CD4-positive, alpha-beta T cell (primary cell): ENCODE measurements around the gene MLN. TPM values are rescaled to one million over a fixed set of nuclear protein-coding genes. Genes with fewer than 3 reads are reported as not detected.

Source experiments
- ATAC-seq: fragments of 200-7000 bp; cut with Tn5 transposase; one replicate; pipeline ENCODE4 v1.10.0; 2022; ENCODE audit warnings: mild to moderate bottlenecking; ENCODE audit not compliant: poor library complexity
- CTCF ChIA-PET: fragments of 350-600 bp; sonication (Branson Sonifier 250); formaldehyde crosslinking; loops from one replicate; lab custom pipeline; 2021; ENCODE audit warnings: antibody characterized with exemption, inconsistent platforms; lab: Charles Lee
- POLR2A ChIA-PET: fragments of 350-600 bp; sonication (Branson Sonifier 250); formaldehyde crosslinking; loops from one replicate; lab custom pipeline; 2021; ENCODE audit warnings: antibody characterized with exemption, inconsistent platforms; lab: Charles Lee
- DNase-seq, 14 experiments: peaks; one replicate each; pipeline ENCODE4 v3.0.0-alpha.2; 2013 to 2020; ENCODE audit warnings: mixed read lengths in 2 of 14
- H3K27ac ChIP-seq, 2 donors: one replicate each; pipeline versions ENCODE4 v1.5.1 to v1.7.0; 2013; ENCODE audit warnings: low read length in 2 of 2, low read depth in 1 of 2, mild to moderate bottlenecking in 1 of 2
- H3K27me3 ChIP-seq, 2 experiments: 1 replicate in 1 of 2; 2 replicates in 1 of 2; pipeline versions ENCODE4 v1.6.1 to v1.7.0; 2013; ENCODE audit warnings: low read length in 2 of 2, control low read depth in 1 of 2, mild to moderate bottlenecking in 1 of 2, moderate library complexity in 1 of 2; ENCODE audit not compliant: insufficient read depth in 2 of 2, control insufficient read depth in 1 of 2
- H3K36me3 ChIP-seq: one replicate; pipeline ENCODE4 v1.6.1; 2013; ENCODE audit warnings: low read length, control low read depth; ENCODE audit not compliant: insufficient read depth
- H3K4me1 ChIP-seq: one replicate; pipeline ENCODE4 v1.6.1; 2013; ENCODE audit warnings: low read length, control low read depth; ENCODE audit not compliant: insufficient read depth
- H3K4me3 ChIP-seq: one replicate; pipeline ENCODE4 v1.5.1; 2013; ENCODE audit warnings: mild to moderate bottlenecking, low read length, moderate library complexity
- H3K9me3 ChIP-seq, 2 experiments: 1 replicate in 1 of 2; 2 replicates in 1 of 2; pipeline versions ENCODE4 v1.6.1 to v1.7.0; 2013; ENCODE audit warnings: low read length in 2 of 2, mild to moderate bottlenecking in 2 of 2, control low read depth in 1 of 2, moderate library complexity in 1 of 2; ENCODE audit not compliant: control insufficient read depth in 1 of 2, insufficient read depth in 1 of 2
- H3K27ac Mint-ChIP-seq: one replicate; pipeline ENCODE4 v1.8.0; 2020; ENCODE audit warnings: mixed read lengths
- H3K27me3 Mint-ChIP-seq: one replicate; pipeline ENCODE4 v1.8.0; 2021; ENCODE audit warnings: mixed read lengths
- H3K36me3 Mint-ChIP-seq: one replicate; pipeline ENCODE4 v1.8.0; 2021; ENCODE audit warnings: low read depth, mixed read lengths
- H3K4me1 Mint-ChIP-seq: one replicate; pipeline ENCODE4 v1.8.0; 2021; ENCODE audit warnings: low read depth, mixed read lengths
- H3K4me3 Mint-ChIP-seq: one replicate; pipeline ENCODE4 v1.8.0; 2020; ENCODE audit warnings: mild to moderate bottlenecking, mixed read lengths
- H3K9me3 Mint-ChIP-seq: one replicate; pipeline ENCODE4 v1.8.0; 2020; ENCODE audit warnings: mixed read lengths
- intact Hi-C, 2 experiments: fragments of 100-400 bp; cut with DNase I in 1 of 2; cut with micrococcal nuclease in 1 of 2; formaldehyde crosslinking; loops; one replicate each; pipeline versions ENCODE4 v1.15.1 to v1.9.0; 2023 to 2025; cut with DNase I, micrococcal nuclease
- total RNA-seq, 174 experiments: library from RNA in 2 of 174; stranded (reverse) in 2 of 174; gene quantifications; one replicate each; pipeline ENCODE4 v1.2.3 and lab custom pipeline; 2021 to 2026
- TF ChIP-seq, protein P1 (sequence below): fragments of 200-600 bp; IDR thresholded peaks from one replicate; pipeline ENCODE4 v1.8.0; 2022; ENCODE audit warnings: antibody characterized with exemption, mild to moderate bottlenecking

The MLN gene
- total RNA-seq, 2 experiments from 2014 or later: not detected

GRCh38 chr6:33815854-33816253 lies 12.1 kb upstream of the MLN start:
- H3K36me3 ChIP-seq: no peaks in the 10 kb centered on the region
- Mint-ChIP-seq H3K4me3 (no peak overlapping the region), H3K27me3 (peaks cover 53% of the 10 kb centered on the region), H3K4me1 (no peaks in the 10 kb centered on the region), H3K27ac (no peak overlapping the region), H3K9me3 (no peaks in the 10 kb centered on the region), H3K36me3 (no peaks in the 10 kb centered on the region)
- intact Hi-C loops: no loop called here
- ChIA-PET POLR2A (no interaction called here), CTCF (no interaction called here)
- no peak overlapping the region for H3K4me3 ChIP-seq
- peaks cover 0 to 6% of the 10 kb centered on the region in 2 experiments for H3K9me3 ChIP-seq
- TF ChIP-seq, protein P1, sequence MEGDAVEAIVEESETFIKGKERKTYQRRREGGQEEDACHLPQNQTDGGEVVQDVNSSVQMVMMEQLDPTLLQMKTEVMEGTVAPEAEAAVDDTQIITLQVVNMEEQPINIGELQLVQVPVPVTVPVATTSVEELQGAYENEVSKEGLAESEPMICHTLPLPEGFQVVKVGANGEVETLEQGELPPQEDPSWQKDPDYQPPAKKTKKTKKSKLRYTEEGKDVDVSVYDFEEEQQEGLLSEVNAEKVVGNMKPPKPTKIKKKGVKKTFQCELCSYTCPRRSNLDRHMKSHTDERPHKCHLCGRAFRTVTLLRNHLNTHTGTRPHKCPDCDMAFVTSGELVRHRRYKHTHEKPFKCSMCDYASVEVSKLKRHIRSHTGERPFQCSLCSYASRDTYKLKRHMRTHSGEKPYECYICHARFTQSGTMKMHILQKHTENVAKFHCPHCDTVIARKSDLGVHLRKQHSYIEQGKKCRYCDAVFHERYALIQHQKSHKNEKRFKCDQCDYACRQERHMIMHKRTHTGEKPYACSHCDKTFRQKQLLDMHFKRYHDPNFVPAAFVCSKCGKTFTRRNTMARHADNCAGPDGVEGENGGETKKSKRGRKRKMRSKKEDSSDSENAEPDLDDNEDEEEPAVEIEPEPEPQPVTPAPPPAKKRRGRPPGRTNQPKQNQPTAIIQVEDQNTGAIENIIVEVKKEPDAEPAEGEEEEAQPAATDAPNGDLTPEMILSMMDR: no peak
- DNase-seq (peak in 4 of 14 experiments; percentile 11 to 34 (median 13)), ATAC-seq (no peak)
- H3K27me3 ChIP-seq: peaks cover 34 to 36% of the 10 kb centered on the region in 2 experiments
- H3K4me1 ChIP-seq: peaks cover 1% of the 10 kb centered on the region
- no peak overlapping the region for H3K27ac ChIP-seq

GRCh38 chr6:33813990-33814985 lies 10.5 kb upstream of the MLN start:
- no peak for DNase-seq
- Histone ChIP-seq H3K36me3 (no peaks in the 10 kb centered on the region), H3K27me3 (peaks cover 39 to 41% of the 10 kb centered on the region in 2 experiments), H3K27ac (no peak overlapping the region), H3K9me3 (peaks cover 0 to 6% of the 10 kb centered on the region in 2 experiments), H3K4me1 (no peaks in the 10 kb centered on the region), H3K4me3 (no peak overlapping the region)
- peaks cover 2% of the 10 kb centered on the region for H3K4me1 Mint-ChIP-seq
- H3K27ac Mint-ChIP-seq: no peak overlapping the region
- H3K27me3 Mint-ChIP-seq: peaks cover 62% of the 10 kb centered on the region
- TF ChIP-seq, protein P1: no peak
- no peak for ATAC-seq
- no peaks in the 10 kb centered on the region for H3K36me3 Mint-ChIP-seq
- no peak overlapping the region for H3K4me3 Mint-ChIP-seq
- ChIA-PET POLR2A (no interaction called here), CTCF (no interaction called here)
- no peaks in the 10 kb centered on the region for H3K9me3 Mint-ChIP-seq
- intact Hi-C loops: no loop called here

DNA sequence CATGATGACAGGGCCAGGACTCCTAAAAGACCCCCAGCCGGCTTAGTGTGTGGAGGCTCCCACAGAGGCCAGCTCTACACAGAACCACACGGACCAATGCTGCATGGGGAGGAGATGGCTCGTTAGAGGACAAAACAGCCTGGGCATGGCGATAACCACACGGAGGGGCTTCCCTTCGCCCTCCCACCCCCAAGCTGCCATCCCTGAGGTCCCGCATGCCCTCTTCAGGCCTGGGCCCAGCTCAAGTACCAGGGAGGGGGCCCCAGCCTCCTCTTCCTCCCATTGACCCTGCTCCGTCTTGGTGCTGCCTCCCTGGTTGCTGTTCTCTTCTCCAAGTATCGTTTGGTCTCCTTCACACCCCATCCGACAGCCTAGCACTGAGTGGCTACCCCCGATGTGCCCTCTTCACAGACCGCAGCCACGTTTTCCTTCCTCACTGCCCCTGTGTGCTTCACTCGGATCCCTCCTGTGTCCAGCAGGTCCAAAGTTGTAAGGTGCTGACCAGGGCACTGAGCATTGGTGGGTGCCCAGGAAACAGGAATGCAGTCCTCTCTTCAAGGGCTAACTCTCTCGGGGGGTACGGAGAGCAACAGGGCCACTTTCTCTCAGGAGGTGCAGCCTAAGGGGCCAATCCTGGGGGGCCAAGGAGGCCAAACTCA lies 9.6 kb upstream of the MLN start:
- H3K27me3 ChIP-seq: peaks cover 43 to 48% of the 10 kb centered on the region in 2 experiments
- peaks cover under 1% of the 10 kb centered on the region for H3K4me1 ChIP-seq
- no peak for DNase-seq
- ChIA-PET CTCF (interaction anchor here (2.1 kb wide), 1 partner anchor 42 kb away, joined by 6 read pairs; no protein-coding TSS in a partner anchor), POLR2A (no interaction called here)
- Mint-ChIP-seq H3K4me1 (peaks cover 11% of the 10 kb centered on the region), H3K4me3 (no peak overlapping the region), H3K27me3 (peaks cover 68% of the 10 kb centered on the region), H3K9me3 (no peaks in the 10 kb centered on the region), H3K36me3 (no peaks in the 10 kb centered on the region), H3K27ac (no peak overlapping the region)
- ATAC-seq: no peak
- no peak overlapping the region for H3K27ac ChIP-seq
- H3K9me3 ChIP-seq: peaks cover 0 to 6% of the 10 kb centered on the region in 2 experiments
- no peak overlapping the region for H3K4me3 ChIP-seq
- H3K36me3 ChIP-seq: no peaks in the 10 kb centered on the region
- intact Hi-C loops: no loop called here
- TF ChIP-seq, protein P1: no peak
